Lung (tissue), 12 donors: Measurements from ENCODE around the gene TMTC2. TPM values are rescaled to one million over a fixed set of nuclear protein-coding genes. Genes with fewer than 3 reads are reported as not detected.

ENCODE experiments used
- ATAC-seq: fragments of 200-7000 bp; cut with Tn5 transposase; one replicate; pipeline ENCODE4 v1.9.1; 2020; ENCODE audit warnings: moderate number of reproducible peaks; ENCODE audit not compliant: insufficient read depth, low FRiP score
- DNase-seq, 3 donors: peaks; one replicate each; pipeline ENCODE4 v3.0.0-alpha.2; 2013 to 2017
- H3K27ac ChIP-seq, 2 donors: one replicate each; pipeline ENCODE4 v1.5.1; 2013; ENCODE audit warnings: mild to moderate bottlenecking in 2 of 2, moderate library complexity in 2 of 2, control low read depth in 1 of 2, inconsistent platforms in 1 of 2, low read depth in 1 of 2, low read length in 1 of 2
- H3K27me3 ChIP-seq, 3 donors: one replicate each; pipeline ENCODE4 v1.5.1; 2013; ENCODE audit warnings: low read length in 2 of 3; ENCODE audit not compliant: control insufficient read depth in 3 of 3, insufficient read depth in 3 of 3
- H3K36me3 ChIP-seq, 4 donors: one replicate each; pipeline ENCODE4 v1.5.1; 2013; ENCODE audit warnings: low read length in 4 of 4, mild to moderate bottlenecking in 1 of 4, moderate library complexity in 1 of 4; ENCODE audit not compliant: control insufficient read depth in 4 of 4, insufficient read depth in 4 of 4
- H3K4me1 ChIP-seq, 5 donors: one replicate each; pipeline ENCODE4 v1.5.1; 2013; ENCODE audit warnings: low read length in 5 of 5, mild to moderate bottlenecking in 2 of 5, moderate library complexity in 1 of 5; ENCODE audit not compliant: control insufficient read depth in 5 of 5, insufficient read depth in 5 of 5
- H3K4me3 ChIP-seq: one replicate; pipeline ENCODE4 v1.5.1; 2013; ENCODE audit warnings: mild to moderate bottlenecking, control low read depth, moderate library complexity
- H3K9ac ChIP-seq, 2 donors: one replicate each; pipeline ENCODE4 v1.5.1; 2013; ENCODE audit warnings: low read length in 2 of 2, control low read depth in 1 of 2; ENCODE audit not compliant: insufficient read depth in 1 of 2
- H3K9me3 ChIP-seq, 4 donors: one replicate each; pipeline ENCODE4 v1.5.1; 2013; ENCODE audit warnings: low read length in 3 of 4, mild to moderate bottlenecking in 1 of 4, moderate library complexity in 1 of 4; ENCODE audit not compliant: control insufficient read depth in 4 of 4, insufficient read depth in 3 of 4
- WGBS, 2 donors: extraction: QIAGEN DNeasy Blood & Tissue Kit; methylation state at CpG; one replicate each; pipeline ENCODE4 v1.1.7; 2013; 5-methylcytosine and 5-hydroxymethylcytosine counted together
- polyA plus RNA-seq, 2 donors: library from polyadenylated mRNA; stranded (reverse); fragments of 200-250 nt; gene quantifications; one replicate each; pipeline ENCODE4 v1.2.1, GENCODE V29; 2013
- total RNA-seq, 2 donors: library from RNA; depleted of rRNA in 1 of 2; stranded (reverse); fragments of >200 nt in 1 of 2; gene quantifications; one replicate each; pipeline ENCODE4 v1.2.1, GENCODE V29; 2014 to 2021
- TF ChIP-seq, protein P1 (sequence below): IDR thresholded peaks from 2 replicates; pipeline ENCODE4 v1.5.1; 2012; ENCODE audit warnings: mild to moderate bottlenecking; ENCODE audit errors: control extremely low read depth, extremely low read depth
- donor health status: control.
- donor health status: control.
- donor health status: Bipolar disorder and iron deficiency.
- donor health status: healthy.
- donor health status: DM: yes; HTN: yes; CAD: no.

Gene TMTC2
- total and polyA plus RNA-seq, 4 donors = 5.3 to 77.1 (median 14.0) TPM

DNA sequence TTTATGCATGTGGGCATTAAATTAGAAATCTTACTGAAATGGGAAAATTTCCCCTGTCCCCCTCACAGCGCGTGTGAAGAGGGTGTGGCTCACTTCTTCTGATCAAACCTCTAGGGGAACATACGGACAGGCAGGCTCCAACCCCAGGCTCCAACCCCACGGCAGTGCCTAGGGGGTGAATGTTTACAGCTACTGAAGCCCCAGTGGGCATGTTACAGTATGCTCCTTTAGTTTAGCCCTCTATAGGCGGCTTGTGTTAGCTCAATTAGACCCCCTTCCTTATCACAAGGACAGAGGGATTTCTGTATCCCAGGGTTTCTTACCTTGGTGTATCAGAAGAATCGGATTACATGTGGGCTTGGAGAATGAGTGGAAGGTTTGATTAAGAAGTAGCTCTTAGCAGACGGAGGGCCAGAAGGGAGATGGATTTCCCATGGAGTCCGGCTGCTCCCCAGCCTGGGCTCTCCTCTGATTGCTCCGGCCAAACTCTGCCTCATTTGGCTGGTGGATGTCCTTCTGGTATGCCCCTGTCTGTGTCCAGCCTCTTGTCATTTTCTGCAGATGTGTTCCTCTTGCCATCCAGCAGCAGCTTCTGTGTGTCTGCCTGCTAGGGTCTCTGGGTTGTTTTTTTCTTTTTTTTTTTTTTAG lies 223.7 kb downstream of the TMTC2 start:
- no peaks in the 10 kb centered on the region for H3K9me3 ChIP-seq
- no peak overlapping the region for H3K27ac ChIP-seq
- no peak overlapping the region for H3K4me3 ChIP-seq
- TF ChIP-seq, protein P1, sequence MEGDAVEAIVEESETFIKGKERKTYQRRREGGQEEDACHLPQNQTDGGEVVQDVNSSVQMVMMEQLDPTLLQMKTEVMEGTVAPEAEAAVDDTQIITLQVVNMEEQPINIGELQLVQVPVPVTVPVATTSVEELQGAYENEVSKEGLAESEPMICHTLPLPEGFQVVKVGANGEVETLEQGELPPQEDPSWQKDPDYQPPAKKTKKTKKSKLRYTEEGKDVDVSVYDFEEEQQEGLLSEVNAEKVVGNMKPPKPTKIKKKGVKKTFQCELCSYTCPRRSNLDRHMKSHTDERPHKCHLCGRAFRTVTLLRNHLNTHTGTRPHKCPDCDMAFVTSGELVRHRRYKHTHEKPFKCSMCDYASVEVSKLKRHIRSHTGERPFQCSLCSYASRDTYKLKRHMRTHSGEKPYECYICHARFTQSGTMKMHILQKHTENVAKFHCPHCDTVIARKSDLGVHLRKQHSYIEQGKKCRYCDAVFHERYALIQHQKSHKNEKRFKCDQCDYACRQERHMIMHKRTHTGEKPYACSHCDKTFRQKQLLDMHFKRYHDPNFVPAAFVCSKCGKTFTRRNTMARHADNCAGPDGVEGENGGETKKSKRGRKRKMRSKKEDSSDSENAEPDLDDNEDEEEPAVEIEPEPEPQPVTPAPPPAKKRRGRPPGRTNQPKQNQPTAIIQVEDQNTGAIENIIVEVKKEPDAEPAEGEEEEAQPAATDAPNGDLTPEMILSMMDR = no peak
- H3K4me1 ChIP-seq = peaks cover 0 to 3% (median 0%) of the 10 kb centered on the region in 5 donors
- H3K36me3 ChIP-seq = peaks cover 0 to 3% (median 0%) of the 10 kb centered on the region in 4 donors
- H3K27me3 ChIP-seq = no peaks in the 10 kb centered on the region
- no peak overlapping the region for H3K9ac ChIP-seq
- DNase-seq (no peak), ATAC-seq (no peak)
- WGBS, 2 donors = 93 to 95% methylated on average over 9 of the region's 9 CpGs

DNA sequence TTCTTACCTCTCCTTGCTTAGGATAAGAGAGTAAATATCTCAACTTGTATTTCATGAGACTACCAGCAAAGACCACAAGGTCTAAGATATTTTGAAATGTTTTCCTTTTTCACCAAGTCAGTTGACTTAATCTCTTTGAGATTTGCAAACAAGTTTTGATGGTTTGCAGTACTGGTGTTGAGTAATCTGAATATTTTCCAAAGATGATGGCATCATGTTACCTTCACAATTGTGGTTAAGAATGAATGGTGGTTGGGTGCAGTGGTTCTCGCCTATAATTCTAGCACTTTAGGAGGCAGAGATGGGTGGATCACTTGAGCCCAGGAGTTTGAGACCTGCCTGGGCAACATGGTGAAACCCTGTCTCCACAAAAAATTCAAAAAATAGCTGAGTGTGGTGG lies 225.7 kb downstream of the TMTC2 start:
- H3K9me3 ChIP-seq = no peaks in the 10 kb centered on the region
- peaks cover 0 to 3% (median 0%) of the 10 kb centered on the region in 5 donors for H3K4me1 ChIP-seq
- DNase-seq = no peak
- no peaks in the 10 kb centered on the region for H3K27me3 ChIP-seq
- no peak for ATAC-seq
- 27 to 52% methylated on average over 1 of the region's 1 CpG for WGBS, 2 donors
- TF ChIP-seq, protein P1 = no peak
- H3K36me3 ChIP-seq = peaks cover 0 to 3% (median 0%) of the 10 kb centered on the region in 4 donors
- H3K9ac ChIP-seq = no peak overlapping the region
- no peak overlapping the region for H3K4me3 ChIP-seq
- H3K27ac ChIP-seq = no peak overlapping the region

DNA sequence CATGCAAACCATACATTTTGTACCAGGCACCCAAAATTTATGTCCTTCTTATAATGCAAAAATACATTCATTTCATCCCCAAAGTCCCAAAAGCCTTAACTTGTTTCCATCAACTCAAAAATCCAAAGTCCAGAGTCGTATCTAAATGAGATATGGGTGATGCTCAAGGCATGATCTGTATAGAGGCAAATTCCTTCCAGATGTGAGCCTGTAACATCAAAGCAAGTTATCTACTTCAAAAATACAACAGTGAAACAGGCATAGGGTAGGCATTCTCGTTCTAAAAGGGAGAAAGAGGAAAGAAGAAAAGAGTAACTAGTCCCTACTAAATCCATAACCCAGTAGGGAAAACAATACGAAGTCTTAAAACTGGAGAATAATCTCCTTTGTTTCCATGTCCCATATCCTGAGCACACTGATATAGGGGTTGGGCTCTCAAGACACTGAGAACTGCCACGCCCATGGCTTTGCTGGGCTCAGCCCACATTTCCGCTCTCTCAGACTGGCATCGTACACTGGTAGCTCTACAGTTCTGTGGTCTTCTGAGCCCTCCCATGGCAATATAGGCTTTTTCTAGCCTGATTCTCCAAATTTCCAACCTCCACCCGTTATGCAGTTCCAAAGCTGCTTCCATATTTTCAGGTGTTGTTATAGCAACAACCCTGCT lies 232.8 kb downstream of the TMTC2 start:
- Histone ChIP-seq H3K36me3 (peaks cover 0 to 9% (median 0%) of the 10 kb centered on the region in 4 donors), H3K27me3 (no peaks in the 10 kb centered on the region), H3K27ac (no peak overlapping the region), H3K4me1 (no peaks in the 10 kb centered on the region), H3K9ac (no peak overlapping the region), H3K4me3 (no peak overlapping the region), H3K9me3 (no peaks in the 10 kb centered on the region)
- no peak for DNase-seq
- 92 to 94% methylated on average over 7 of the region's 7 CpGs for WGBS, 2 donors
- ATAC-seq = no peak
- TF ChIP-seq, protein P1 = no peak
